SKM-1 (cell line): Measurements from ENCODE around the gene PRTG.
"Not testable (repeated sequence)": the region's sequence is repeated elsewhere in the genome, so short reads cannot be mapped to it uniquely, and the experiment has no call there.

ENCODE experiments used
- DNase-seq: peaks from one replicate; lab custom pipeline; 2025; ENCODE audit not compliant: unreplicated experiment; lab: John Stamatoyannopoulos, UW

PRTG gene

DNA sequence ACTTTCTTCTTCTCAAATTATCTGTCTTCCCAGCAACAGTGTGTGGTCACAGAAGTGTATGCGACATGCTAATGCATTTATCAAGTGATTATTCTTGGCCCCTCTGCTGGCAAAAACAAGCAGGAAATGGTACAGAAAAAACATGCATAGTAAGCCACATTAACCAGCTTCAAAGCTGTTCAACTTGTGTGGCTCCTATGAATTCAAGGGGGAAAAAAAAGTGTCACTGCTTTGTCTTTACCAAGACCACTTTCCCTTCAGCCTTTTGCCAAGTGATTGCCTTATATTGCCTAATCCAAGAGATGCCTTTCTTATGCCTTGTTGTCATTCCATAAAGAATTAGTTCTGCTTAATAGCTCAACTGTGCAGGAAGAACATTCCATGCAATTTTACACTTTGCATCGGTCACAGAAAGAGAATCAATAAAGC, 39.1 kb downstream of the PRTG start:
- no peak for DNase-seq

DNA sequence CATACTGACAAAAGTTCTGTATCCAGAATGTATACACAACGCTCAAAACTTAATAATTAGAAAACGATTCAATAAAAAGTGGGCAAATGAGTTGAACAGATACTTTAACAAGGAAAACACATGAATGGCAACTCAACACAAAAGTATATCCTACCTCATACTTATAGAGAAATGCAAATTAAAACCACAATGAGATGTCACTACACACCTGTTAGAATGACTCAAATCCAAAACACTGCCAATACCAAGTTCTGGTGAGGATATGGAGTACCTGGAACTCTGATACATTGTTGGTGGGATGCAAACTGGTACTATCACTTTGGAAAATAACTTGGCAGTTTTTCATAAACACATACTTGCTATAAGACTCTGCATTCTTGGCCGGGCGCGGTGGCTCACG, 42.1 kb downstream of the PRTG start:
- no peak for DNase-seq

DNA sequence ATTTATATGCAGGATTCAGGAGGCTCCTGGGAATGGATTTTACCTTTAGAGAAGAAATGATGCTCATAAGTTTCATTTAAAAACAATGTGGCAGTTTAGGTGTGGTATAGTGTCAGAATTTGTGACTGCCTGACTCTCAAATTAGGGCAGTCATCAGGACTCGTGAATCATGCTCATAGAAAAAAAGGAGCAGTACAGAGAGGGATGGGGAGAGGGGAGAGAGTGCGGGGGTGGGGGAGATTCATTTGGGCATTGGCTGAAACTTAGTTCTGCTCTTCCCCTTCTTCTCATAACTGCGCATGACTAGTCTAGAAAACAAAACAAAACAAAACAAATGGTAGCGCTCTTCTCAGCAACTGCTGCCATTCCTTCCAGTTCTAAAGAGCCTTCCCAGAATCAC, 44.3 kb downstream of the PRTG start:
- DNase-seq, result no peak

DNA sequence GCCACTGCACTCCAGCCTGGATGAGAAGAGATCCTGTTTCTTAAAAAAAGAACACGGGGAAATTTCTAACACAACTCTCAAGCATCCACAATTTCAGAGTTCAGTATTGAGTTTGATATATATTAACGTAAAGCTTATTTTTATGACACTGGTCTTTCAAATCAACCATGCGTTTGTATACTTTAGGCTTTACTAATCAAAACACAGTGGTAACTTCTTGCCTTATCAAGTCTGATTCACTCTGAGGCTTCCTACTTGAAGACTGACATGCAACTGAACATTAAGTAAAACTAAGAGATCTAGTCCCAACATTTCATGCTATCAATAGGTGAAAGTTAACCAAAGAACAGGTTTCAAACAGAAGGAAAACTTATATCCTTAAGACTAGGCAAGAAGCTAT, 46.7 kb downstream of the PRTG start:
- DNase-seq, result no peak

DNA sequence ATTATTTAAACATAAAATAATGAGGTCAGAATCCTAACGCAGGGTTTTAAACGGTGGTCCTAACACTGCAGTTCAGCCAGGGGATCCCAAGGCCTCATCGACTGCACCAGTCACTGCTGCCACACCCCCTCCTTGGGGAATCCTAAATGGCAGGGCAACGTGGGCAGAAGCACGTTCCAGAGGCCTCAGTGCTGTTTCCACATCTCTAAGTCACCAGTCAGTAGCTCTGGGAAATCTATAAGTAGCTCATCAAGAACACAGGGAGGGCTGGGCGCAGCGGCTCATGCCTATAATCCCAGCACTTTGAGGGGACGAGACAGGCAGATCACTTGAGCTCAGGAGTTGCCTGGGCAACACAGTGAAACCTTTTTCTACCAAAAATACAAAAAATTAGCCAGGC, 47.5 kb downstream of the PRTG start:
- DNase-seq, result no peak

DNA sequence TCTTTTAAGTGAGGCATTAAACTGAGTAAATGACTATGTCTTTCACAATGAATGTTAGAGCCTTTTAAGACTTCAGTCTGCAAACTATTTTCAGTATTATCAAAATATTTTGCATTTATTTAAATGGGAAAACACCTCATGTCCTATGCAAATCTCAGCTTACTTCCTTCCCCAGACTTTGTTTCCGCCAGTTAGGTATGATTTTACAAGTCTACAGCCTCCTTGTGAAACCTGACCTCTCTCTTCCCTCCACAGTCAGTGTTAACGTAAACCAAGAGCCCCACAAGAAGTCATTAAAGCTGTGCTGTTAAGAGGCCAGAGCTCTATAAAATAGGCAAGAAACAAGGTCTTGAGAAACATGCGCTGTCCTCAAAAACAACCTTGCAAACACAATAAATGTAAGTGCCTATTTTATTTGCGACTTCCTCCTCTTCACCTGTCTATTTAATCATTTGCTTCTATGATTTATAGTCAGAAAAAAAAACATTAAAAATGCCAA, 48.3 kb downstream of the PRTG start:
- no peak for DNase-seq

DNA sequence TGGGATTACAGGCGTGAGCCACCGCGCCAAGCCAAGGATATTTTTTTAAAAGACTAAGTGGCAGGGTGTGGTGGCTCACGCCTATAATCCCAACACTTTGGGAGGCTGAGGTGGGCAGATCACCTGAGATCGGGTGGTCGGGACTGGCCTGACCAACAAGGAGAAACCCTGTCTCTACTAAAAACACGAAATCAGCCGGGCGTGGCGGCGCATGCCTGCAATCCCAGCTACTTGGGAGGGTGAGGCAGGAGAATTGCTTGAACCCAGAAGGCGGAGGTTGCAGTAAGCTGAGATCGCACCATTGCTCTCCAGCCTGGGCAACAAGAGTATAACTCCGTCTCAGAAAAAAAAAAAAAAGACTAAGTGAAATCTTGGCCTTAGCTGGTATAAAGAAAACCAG, 49.8 kb downstream of the PRTG start:
- DNase-seq, result not testable (repeated sequence)

DNA sequence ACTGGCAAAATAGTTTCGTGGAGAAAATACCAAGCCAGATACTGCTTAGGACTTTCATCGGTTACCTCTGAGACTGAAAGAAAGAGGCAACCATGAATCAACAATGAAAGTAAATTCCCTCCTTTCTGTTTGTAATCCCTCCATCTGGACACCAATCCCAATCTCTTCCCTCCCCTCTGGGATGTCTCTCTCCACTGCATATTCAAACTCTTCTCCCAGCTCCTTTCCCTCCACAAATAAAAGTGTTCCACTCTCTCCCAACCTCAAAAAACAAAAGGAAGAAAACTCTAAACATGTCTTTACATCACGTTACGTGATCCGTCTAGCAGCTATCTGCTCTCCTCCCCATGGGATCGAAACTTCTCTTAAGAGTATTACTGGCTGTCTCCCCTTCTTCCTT, 55.2 kb downstream of the PRTG start:
- DNase-seq, result no peak

DNA sequence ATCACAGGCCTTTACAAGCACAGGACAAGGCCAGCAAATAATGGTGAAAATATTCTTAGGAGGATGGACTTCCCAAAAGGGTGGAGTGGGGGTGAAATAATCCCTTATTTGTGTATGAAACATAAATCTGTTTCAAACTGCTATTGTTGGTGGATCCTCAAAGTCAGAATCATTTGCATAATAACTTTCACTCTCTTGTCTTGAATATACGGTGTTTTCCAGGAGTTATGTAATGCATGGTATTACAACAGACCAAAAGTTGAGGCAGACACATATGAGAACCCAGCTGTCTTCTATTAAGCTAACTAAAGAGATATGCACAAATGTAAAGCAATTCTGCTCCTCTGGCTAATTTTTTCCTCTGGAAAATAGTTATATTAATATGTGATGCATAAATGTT, 57.7 kb downstream of the PRTG start:
- no peak for DNase-seq

DNA sequence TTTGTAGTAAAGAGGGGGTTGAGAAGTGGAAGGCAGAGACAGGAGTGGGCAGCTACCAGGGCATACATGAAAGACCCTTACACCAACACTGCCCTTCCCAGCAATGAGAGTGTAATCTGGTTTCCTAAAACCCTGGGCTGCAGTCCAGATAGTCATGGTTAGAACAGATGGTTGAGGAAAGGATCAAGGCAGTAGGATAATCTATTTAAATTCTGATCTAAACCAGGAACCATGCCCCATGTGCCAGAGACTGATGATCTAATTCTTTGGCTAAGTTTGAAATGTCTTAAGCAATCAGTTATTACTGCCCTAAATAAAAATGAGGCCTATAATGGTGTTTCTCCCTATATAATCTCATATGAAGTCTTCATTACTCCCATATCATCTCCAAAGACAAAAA, 59.6 kb downstream of the PRTG start:
- DNase-seq, result no peak

DNA sequence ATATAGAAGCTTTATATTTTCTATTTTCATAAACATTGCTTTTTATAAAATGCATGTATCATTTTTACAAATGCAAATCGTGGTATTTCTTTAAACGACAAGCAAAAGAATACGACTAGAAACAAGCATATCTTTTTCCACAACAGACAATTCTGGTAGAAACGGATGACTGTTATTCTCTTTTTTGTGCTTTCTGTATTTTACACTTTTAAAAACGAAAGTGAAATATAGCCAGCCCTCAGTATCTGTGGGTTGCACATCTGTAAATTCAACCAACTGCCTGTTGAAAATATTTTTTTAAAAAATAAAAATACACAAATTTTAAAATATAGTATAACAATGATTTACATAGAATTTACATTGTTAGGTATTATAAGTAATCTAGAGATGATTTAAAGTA, 61.3 kb downstream of the PRTG start:
- no peak for DNase-seq

DNA sequence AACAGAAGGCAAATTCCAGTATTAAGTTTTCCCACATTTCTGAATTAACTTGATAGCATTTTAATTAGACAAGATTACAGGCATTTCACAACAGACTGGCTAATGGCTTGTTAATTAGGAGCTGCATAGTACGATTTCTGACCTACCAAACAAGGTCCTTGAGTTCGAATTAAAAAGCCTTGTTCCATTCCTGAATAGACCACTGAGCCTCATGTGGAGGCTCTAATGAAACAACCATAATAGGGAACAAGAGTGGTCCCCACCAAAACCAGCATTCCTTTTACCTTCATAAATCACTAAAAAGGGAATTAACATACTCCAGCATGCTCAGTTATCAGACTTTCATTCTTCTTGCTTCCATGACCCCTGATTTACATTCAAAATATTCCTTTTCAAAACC, 66.4 kb downstream of the PRTG start:
- no peak for DNase-seq

DNA sequence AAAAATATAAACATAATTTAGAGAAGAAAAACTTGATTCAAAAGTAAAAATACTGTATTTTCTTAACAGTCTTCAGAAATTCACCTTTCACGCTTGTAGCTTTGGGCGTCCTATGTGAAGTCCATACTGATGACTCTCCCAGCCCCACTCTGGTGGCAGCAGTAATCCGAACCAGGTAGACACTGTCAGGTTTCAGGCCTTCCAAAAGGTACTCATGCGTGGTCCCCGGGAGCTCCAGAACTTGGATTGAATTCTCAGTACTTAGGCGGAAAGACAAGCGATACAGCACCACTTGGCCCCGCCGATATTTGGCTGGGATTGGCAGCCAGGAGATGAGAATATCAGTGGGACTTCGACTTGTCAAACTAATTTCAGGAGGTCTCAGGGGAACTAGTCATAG, 69.7 kb downstream of the PRTG start:
- no peak for DNase-seq

DNA sequence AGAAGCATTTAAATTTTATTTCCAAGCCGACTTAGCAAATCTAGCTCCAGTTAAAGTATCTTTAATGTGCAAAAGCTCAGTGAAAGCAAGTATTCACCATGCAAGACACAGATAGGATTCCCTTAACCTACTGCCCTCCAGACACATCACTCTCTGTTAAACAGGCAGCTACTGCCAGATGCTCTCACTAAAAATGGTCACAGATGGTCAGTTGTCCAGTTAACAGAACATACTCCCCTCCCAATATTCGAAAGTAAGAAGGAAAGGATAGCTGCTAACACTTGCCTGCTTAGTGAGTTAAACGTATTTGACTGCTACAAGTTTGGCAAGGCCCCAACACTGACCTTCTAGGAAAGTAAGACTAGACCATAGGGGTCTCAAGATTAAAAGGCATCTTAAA, 73.7 kb downstream of the PRTG start:
- DNase-seq, result no peak

DNA sequence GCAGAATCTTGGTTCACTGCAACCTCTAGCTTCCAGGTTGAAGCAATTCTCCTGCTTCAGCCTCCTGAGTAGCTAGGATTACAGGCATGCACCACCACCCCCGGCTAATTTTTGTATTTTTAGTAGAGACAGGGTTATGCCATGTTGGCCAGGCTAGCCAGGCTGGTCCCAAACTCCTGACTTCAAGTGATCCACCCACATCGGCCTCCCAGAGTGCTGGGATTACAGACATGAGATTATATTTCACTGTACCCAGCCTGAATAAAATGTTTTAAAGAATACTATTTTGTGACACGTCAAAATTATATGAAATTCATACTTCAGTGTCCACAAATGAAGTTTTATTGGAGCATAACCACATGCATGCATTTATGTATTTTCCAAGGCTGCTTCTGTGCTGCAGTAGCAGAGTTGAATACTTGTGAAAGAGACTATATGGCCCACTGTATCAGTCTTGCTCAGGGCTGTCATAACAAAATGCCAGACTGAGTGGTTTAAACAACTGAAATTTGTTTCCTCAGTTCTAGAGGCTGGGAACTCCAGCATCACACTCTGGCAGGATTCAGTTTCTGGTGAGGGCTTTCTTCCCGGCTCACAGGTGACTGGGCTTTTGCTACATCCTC, 77.2 kb downstream of the PRTG start:
- DNase-seq, result no peak

DNA sequence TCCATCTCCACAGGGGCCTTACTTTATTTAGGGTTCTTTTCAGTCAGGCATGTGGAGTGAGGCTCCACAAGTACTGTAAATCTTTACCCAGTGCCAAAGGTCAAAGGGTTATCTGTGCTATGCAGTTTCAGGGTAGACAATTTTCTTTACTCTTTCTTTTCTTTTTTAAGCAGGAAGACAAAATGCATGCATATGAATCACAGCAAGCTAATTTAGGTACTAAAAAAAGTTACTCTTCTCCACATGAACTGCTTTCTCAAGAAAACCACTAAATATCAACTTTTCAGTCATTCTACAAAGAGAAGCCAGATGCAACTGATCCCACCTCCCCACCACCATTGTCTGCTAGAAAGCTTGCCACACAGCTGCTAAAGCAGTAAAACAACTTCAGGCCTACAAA, 81.5 kb downstream of the PRTG start:
- no peak for DNase-seq

DNA sequence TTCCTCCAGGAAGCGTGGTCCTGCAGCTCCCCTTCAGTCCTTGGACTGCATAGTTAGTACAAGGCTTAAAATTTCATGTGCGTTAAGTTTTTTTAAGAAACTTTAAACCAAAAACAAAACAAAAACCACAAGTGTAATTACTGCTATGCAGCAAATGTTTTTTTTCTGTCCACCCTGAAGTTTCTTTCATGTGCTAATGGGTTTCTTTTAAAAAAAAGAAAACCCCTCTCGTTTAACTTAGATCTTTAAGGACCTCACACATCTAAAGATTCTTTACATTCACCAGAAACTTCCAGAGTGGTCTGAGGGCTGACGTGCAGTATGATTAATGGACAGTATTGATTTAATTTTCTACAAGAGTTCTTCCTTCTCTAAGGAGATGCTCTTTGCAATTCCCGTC, 82.8 kb downstream of the PRTG start:
- no peak for DNase-seq

DNA sequence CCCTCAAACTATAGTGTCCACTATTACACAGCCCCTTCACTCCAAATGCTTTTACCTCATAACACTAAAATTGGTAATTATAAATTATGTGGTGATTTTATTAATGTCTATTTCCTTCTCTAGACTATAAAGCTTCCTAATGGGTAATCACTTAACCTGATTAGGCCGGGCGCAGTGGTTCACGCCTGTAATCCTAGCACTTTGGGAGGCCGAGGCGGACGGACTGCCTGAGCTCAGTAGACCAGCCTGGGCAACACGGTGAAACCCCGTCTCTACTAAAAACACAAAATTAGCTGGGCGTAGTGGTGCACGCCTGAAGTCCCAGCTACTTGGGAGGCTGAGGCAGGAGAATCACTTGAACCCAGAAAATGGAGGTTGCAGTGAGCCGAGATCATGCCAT, 83.5 kb downstream of the PRTG start:
- DNase-seq, result no peak

DNA sequence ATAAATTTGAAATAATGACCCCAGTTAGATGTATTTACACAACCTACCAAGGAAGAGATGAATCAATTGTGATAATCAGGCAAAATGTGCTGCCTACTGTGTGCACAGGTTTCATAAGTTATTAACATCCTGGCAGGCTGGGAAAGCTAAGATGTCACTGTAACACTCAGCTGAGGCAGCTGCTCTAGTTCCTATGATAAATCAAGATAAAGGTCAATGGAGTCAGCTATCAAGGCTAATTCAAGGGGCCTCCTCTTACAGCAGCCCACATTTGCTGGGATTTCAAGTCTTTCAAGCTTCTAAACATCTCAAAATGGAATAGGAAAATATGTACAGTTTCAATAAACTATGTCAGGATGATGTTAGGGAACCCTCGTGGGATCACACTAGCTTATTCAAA, 84.1 kb downstream of the PRTG start:
- DNase-seq, result no peak

DNA sequence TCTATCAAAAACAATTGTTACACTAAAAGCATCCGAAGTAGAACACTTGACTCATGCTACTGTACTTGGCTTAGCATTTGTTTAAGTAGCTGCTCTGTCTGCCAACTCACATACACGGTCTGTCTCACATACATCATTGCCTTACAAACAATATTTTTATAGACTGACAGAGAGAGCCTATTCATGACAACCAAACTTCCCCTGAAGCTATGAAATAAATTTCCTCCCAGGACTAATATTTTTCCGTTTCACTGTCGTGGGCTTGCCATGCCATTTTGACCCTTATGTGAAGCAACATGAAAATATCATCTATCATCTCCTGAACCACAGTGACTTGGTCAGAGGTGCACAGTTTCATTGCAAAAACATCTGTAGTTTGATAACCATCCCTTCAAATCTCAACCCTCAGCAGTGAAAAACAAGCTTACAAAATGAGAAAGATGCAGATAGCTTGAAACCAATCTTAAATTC, 88.4 kb downstream of the PRTG start:
- no peak for DNase-seq

DNA sequence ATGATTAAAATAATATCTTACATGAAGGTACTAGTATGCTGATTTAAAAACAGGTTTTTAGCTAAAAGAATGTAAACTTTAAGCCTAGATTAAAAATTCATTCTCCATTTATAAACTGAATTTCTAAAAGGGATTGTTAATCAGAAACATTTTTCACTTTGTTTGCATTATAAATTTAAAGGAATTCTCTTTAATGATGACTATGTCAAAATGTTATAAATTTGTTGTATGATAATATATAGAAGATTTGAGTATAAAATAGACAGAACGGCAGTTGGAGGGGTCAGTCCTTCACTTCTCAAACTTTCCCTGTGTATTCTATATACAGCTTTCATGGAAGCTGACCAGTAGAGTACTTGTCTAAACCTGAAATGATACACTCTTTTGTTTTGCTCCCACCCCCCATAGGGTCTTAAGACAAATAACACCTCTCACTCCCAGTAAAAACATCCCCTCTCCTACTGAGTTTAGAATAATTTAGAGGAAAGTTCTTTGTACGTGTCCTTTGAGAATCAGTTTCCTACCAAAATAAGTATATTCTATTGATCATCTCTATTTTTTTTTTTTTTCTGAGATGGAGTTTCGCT, 90.0 kb downstream of the PRTG start:
- DNase-seq, result no peak

DNA sequence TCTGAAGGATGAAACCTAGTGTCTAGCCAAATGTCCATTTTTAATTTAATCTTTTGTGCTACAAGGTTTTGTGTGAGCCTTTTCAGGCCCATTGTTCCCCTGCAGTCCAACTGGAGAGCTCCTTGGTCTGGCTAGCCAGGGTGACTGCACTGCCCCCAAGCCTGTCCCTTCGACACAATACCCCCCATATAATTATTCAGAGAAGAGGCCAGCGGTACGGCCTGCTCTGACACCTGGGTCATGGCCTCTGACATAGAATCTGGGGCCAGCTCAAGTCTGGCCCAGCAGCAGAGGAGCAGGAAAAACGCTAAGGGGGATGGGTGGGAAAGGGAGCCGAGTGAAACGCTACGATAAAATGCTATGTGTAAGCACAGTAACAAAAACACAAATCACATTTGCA, 90.6 kb downstream of the PRTG start:
- DNase-seq, result no peak

DNA sequence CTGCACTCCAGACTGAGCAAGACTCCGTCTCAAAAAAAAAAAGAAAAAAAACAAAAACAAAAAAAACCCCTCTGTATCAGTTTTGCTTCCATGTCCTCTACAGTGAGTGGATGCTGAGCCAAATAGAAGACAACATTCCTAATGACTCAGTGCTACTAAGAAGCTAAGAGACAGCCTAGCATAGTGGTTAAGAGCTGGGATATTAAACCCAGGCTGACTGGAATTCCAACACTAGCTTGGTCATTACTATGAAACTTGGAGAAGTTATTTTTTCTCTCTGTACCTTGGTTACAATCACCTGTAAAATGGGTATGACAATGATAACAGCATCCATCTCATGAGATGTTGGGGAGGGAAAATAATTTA, 93.9 kb downstream of the PRTG start:
- no peak for DNase-seq
